Mucosa of stomach (tissue), 1 donor: ENCODE data around the gene TRIM65.
"Not testable (repeated sequence)": the region's sequence is repeated elsewhere in the genome, so short reads cannot be mapped to it uniquely, and the experiment has no call there.

Source experiments
- H3K27me3 ChIP-seq: one replicate; pipeline ENCODE4 v1.7.0; 2013; ENCODE audit warnings: mild to moderate bottlenecking, low read length; ENCODE audit not compliant: control insufficient read depth, insufficient read depth
- H3K36me3 ChIP-seq: one replicate; pipeline ENCODE4 v1.7.0; 2013; ENCODE audit warnings: low read length; ENCODE audit not compliant: control insufficient read depth, insufficient read depth
- H3K4me1 ChIP-seq: one replicate; pipeline ENCODE4 v1.7.0; 2013; ENCODE audit warnings: mild to moderate bottlenecking, low read length; ENCODE audit not compliant: control insufficient read depth, insufficient read depth
- H3K4me3 ChIP-seq: one replicate; pipeline ENCODE4 v1.7.0; 2013; ENCODE audit warnings: low read length
- H3K9ac ChIP-seq: one replicate; pipeline ENCODE4 v1.7.0; 2013; ENCODE audit warnings: mild to moderate bottlenecking, low read length, moderate library complexity
- H3K9me3 ChIP-seq: one replicate; pipeline ENCODE4 v1.7.0; 2013; ENCODE audit warnings: mild to moderate bottlenecking, low read length, moderate library complexity; ENCODE audit not compliant: control insufficient read depth
- donor health status: Pancreatic carcinoma.

Gene TRIM65

GRCh38 chr17:75891605-75892555 is 4.9 kb downstream of the TRIM65 start:
- Histone ChIP-seq H3K36me3 (no peaks in the 10 kb centered on the region), H3K27me3 (no peaks in the 10 kb centered on the region), H3K9ac (no peak overlapping the region), H3K9me3 (no peaks in the 10 kb centered on the region), H3K4me3 (no peak overlapping the region), H3K4me1 (peaks cover 20% of the 10 kb centered on the region)

- H3K36me3 ChIP-seq: no peaks in the 10 kb centered on the region
- peaks cover 20% of the 10 kb centered on the region for H3K4me1 ChIP-seq
- H3K9me3 ChIP-seq: no peaks in the 10 kb centered on the region
- no peak overlapping the region for H3K9ac ChIP-seq
- no peaks in the 10 kb centered on the region for H3K27me3 ChIP-seq
- no peak overlapping the region for H3K4me3 ChIP-seq
Observed at GRCh38 chr17:75891022-75891604, 5.6 kb downstream of the TRIM65 start.

GRCh38 chr17:75889454-75889853 is 7.3 kb downstream of the TRIM65 start:
- H3K4me3 ChIP-seq: no peak overlapping the region
- H3K9me3 ChIP-seq: no peaks in the 10 kb centered on the region
- H3K4me1 ChIP-seq: peaks cover 5% of the 10 kb centered on the region
- H3K36me3 ChIP-seq: no peaks in the 10 kb centered on the region
- H3K9ac ChIP-seq: no peak overlapping the region
- H3K27me3 ChIP-seq: no peaks in the 10 kb centered on the region

- no peak overlapping the region for H3K4me3 ChIP-seq
- no peaks in the 10 kb centered on the region for H3K4me1 ChIP-seq
- H3K9me3 ChIP-seq: no peaks in the 10 kb centered on the region
- no peaks in the 10 kb centered on the region for H3K36me3 ChIP-seq
- no peak overlapping the region for H3K9ac ChIP-seq
- no peaks in the 10 kb centered on the region for H3K27me3 ChIP-seq
Observed at GRCh38 chr17:75888484-75888883, 8.3 kb downstream of the TRIM65 start.

- peaks cover 10% of the 10 kb centered on the region for H3K4me1 ChIP-seq
- not testable (repeated sequence) for H3K27me3 ChIP-seq, H3K36me3 ChIP-seq, H3K9me3 ChIP-seq, H3K9ac ChIP-seq, H3K4me3 ChIP-seq
Observed at GRCh38 chr17:75885860-75886259, 10.9 kb downstream of the TRIM65 start.

GRCh38 chr17:75885431-75885830 is 11.3 kb downstream of the TRIM65 start:
- no peak overlapping the region for H3K4me3 ChIP-seq
- peaks cover 10% of the 10 kb centered on the region for H3K4me1 ChIP-seq
- H3K9me3 ChIP-seq: no peaks in the 10 kb centered on the region
- no peak overlapping the region for H3K9ac ChIP-seq
- H3K27me3 ChIP-seq: no peaks in the 10 kb centered on the region
- H3K36me3 ChIP-seq: no peaks in the 10 kb centered on the region

GRCh38 chr17:75881678-75882454 is 14.9 kb downstream of the TRIM65 start:
- peaks cover 23% of the 10 kb centered on the region for H3K4me1 ChIP-seq
- H3K27me3 ChIP-seq: no peaks in the 10 kb centered on the region
- no peaks in the 10 kb centered on the region for H3K36me3 ChIP-seq
- no peak overlapping the region for H3K9ac ChIP-seq
- H3K4me3 ChIP-seq: no peak overlapping the region
- H3K9me3 ChIP-seq: no peaks in the 10 kb centered on the region

GRCh38 chr17:75880266-75880665 is 16.5 kb downstream of the TRIM65 start:
- no peaks in the 10 kb centered on the region for H3K27me3 ChIP-seq
- peaks cover 39% of the 10 kb centered on the region for H3K4me1 ChIP-seq
- no peak overlapping the region for H3K4me3 ChIP-seq
- no peaks in the 10 kb centered on the region for H3K9me3 ChIP-seq
- H3K36me3 ChIP-seq: no peaks in the 10 kb centered on the region
- no peak overlapping the region for H3K9ac ChIP-seq

GRCh38 chr17:75878174-75878998 is 18.4 kb downstream of the TRIM65 start, which contains the start of gene TRIM47:
TRIM47 (minus strand) TSS chr17:75878581; CDS start chr17:75878548, 33 bp downstream.
- peak within 1 kb of the TSS; percentile 87 for H3K9ac ChIP-seq
- H3K36me3 ChIP-seq: no peaks in the 10 kb centered on the region
- no peaks in the 10 kb centered on the region for H3K27me3 ChIP-seq
- H3K9me3 ChIP-seq: no peaks in the 10 kb centered on the region
- peaks cover 58% of the 10 kb centered on the region for H3K4me1 ChIP-seq
- H3K4me3 ChIP-seq: peak within 1 kb of the TSS; percentile 94

GRCh38 chr17:75877752-75878173 is 19.0 kb downstream of the TRIM65 start:
- H3K9ac ChIP-seq: peak overlapping the region; percentile 87
- H3K4me3 ChIP-seq: peak overlapping the region; percentile 94
- peaks cover 64% of the 10 kb centered on the region for H3K4me1 ChIP-seq
- H3K27me3 ChIP-seq: no peaks in the 10 kb centered on the region
- no peaks in the 10 kb centered on the region for H3K9me3 ChIP-seq
- H3K36me3 ChIP-seq: no peaks in the 10 kb centered on the region

- H3K4me3 ChIP-seq: peak overlapping the region; percentile 94
- H3K9me3 ChIP-seq: no peaks in the 10 kb centered on the region
- H3K4me1 ChIP-seq: peaks cover 68% of the 10 kb centered on the region
- no peaks in the 10 kb centered on the region for H3K36me3 ChIP-seq
- no peaks in the 10 kb centered on the region for H3K27me3 ChIP-seq
- peak overlapping the region; percentile 87 for H3K9ac ChIP-seq
Observed at GRCh38 chr17:75876938-75877751, 19.6 kb downstream of the TRIM65 start.
